ENCODE measurements around the gene CDK9.
"Not testable (repeated sequence)": the region's sequence is repeated elsewhere in the genome, so short reads cannot be mapped to it uniquely, and the experiment has no call there.

CDK9 gene

DNA sequence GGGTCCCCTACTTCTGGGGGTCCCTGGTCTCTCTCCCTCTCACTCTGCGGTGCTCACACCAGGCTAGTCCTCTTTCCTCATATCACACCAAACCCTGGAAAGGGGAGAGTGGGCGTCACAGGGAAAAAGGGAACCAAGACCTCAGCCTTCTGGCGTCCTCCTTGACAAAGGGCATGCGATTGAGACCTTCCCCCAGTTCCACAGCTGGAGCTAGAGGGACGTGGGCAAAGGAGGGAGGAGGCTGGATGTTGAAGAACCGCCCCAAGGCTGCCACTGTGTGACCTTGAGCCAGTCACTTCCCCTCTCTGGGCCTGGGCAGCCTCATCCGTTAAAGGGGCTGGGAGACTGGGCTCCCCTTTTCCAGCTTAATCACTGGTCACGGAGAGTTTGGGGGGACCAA is 32.2 kb upstream of the CDK9 start:
- Mint-ChIP-seq H3K9me3 (no peaks in the 10 kb centered on the region), H3K4me1 (peaks cover 25% of the 10 kb centered on the region), H3K27ac (ENCODE audit: low read depth) (peak overlapping the region; percentile 35), H3K27me3 (no peaks in the 10 kb centered on the region), H3K4me3 (no peak overlapping the region), H3K36me3 (ENCODE audit: insufficient read depth) (peaks cover 40% of the 10 kb centered on the region)
- ATAC-seq (replicated peaks; ENCODE audit: extremely low read depth, poor library complexity, severe bottlenecking) (no peak), DNase-seq (ENCODE audit: low spot score in 2 of 2) (no peak)

DNA sequence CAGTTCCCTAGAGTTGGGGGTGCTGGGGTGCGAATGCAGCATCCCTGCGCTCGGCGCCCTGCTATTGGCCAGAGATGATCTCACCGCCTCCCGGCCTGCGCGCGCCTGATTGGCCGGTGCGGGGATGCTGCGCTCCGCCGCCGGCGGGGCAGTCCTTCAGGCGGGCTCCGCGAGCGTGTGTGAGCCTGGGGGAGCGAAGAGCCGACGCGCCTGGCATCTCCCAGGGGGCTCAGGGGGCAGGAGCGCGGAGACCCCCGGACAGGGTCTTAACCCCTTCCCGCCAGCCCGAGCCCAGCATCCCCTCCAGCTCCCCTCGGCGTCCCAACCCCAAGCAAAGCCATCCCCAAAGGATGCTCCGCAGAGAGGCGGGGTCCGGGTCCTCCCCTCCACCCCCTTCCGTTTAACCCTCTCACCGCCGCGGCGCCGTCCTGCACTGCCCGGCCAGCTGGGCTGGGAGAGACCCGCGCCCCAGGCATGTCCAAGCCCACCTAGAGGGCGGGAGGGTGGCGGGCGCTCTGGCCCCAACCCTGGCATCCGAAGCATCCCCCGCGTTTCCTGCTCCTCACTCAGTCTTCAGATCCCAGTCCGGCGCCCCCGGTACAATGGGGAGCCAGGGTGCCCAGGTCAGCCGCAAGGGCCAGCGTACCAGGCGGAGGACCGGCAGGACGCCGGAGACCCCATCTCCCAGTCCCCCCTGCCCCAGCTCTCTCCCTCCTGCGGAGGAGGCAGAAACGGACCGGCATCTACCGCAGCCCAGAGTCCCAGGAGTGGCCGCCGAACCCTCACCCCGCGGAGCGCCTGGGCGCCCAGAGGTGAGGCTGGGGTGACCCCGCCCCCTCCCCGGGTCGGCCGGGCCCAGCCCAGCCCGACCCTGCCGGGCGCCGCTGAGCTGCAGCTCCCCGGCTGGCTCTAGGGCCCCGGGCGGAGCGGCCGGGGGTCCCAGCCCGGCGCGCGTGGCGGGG is 31.5 kb upstream of the CDK9 start:
- H3K36me3 Mint-ChIP-seq (ENCODE audit: insufficient read depth): peaks cover 40% of the 10 kb centered on the region
- no peak overlapping the region for H3K27ac Mint-ChIP-seq (ENCODE audit: low read depth)
- DNase-seq (ENCODE audit: low spot score in 2 of 2): no peak
- ATAC-seq (replicated peaks; ENCODE audit: extremely low read depth, poor library complexity, severe bottlenecking): no peak
- H3K9me3 Mint-ChIP-seq: no peaks in the 10 kb centered on the region
- peaks cover 29% of the 10 kb centered on the region for H3K4me1 Mint-ChIP-seq
- no peaks in the 10 kb centered on the region for H3K27me3 Mint-ChIP-seq
- H3K4me3 Mint-ChIP-seq: no peak overlapping the region

DNA sequence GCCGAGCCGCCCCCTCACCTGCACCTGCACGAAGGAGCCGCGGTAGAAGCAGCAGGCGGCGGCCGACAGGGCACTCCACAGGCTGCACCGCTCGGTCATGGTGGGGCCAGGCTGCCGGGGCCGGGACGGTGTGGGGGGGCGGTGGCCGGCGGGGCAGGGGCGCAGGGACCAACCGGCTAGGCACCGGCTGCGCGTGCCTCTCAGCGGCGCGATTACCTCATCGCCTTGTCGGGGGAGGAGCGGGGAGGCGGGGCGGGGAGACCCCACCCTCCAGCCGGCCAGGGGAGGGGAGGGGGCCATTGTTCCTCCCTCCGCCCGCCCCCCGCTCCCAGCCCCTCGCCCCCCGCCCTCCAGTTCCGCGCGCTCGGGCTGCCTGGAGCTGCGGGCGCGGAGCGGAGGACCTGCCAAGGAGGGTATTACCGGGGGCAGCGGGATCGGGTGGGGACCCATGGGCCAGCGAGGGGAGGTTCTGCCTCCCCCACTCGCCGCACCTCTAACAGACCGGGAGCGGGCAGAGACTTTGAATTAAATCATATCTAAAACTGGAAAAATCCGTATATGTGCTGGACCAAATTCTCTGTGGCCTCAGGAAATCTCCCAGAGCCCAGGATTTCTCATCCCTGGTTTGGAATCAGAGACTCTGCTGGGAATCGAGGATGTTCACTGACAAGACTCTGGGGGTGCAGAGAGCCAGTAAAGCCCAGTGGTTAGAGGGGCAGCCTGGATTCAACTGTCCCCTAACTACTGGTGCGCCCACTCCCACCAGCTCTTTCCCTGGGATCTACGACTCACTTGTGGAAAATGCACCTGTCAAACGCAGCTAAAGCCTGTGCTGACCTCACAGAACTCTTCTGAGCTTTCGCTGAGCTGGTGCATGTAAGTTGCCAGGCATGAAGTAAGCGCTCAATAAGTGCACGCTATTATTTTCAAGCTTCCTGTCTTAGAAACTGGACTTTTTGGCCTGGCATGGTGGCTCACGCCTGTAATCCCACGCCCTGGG is 30.5 kb upstream of the CDK9 start:
- no peak overlapping the region for H3K4me3 Mint-ChIP-seq
- H3K9me3 Mint-ChIP-seq: no peaks in the 10 kb centered on the region
- peaks cover 27% of the 10 kb centered on the region for H3K4me1 Mint-ChIP-seq
- peaks cover 42% of the 10 kb centered on the region for H3K36me3 Mint-ChIP-seq (ENCODE audit: insufficient read depth)
- ATAC-seq (replicated peaks; ENCODE audit: extremely low read depth, poor library complexity, severe bottlenecking): no peak
- H3K27me3 Mint-ChIP-seq: no peaks in the 10 kb centered on the region
- H3K27ac Mint-ChIP-seq (ENCODE audit: low read depth): no peak overlapping the region
- no peak for DNase-seq (ENCODE audit: low spot score in 2 of 2)

DNA sequence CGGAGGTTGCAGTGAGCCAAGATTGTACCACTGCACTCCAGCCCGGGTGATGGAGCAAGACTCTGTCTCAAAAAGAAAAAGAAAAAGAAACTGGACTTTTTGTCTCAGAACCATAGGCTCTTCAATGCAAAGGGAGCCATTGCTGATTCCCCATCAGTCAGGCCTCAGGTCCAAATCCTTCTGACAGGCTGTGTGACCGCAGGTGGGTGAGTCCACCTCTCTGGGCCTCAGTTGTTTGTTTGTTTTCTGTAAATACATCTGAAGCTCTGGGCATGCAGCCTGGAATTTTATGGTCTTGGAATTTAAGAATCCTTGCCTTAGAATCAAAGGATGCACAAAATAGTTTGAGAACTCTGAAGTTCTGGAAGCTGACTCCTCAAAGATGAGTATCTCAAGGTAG is 29.6 kb upstream of the CDK9 start:
- no peak overlapping the region for H3K4me3 Mint-ChIP-seq

DNA sequence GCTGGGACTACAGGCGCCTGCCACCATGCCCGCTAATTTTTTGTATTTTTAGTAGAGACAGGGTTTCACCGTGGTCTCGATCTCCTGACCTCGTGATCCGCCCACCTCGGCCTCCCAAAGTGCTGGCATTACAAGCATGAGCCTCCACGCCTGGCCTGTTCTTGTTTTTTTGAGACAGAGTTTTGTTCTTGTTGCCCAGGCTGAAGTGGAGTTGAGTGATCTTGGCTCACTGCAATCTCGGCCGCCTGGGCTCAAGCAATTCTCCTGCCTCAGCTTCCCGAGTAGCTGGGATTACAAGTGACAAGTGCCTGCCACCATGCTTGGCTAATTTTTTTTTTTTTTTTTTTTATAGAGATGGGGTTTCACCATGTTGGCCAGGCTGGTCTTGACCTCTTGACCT is 29.1 kb upstream of the CDK9 start:
- not testable (repeated sequence) for H3K4me3 Mint-ChIP-seq; ATAC-seq (replicated peaks; ENCODE audit: extremely low read depth, poor library complexity, severe bottlenecking); H3K27ac Mint-ChIP-seq (ENCODE audit: low read depth); H3K9me3 Mint-ChIP-seq; DNase-seq (ENCODE audit: low spot score in 2 of 2); H3K27me3 Mint-ChIP-seq
- H3K36me3 Mint-ChIP-seq (ENCODE audit: insufficient read depth): peaks cover 37% of the 10 kb centered on the region
- H3K4me1 Mint-ChIP-seq: peaks cover 16% of the 10 kb centered on the region

More for the DNA sequence above, 29.6 kb upstream of the CDK9 start:
- DNase-seq (ENCODE audit: low spot score in 2 of 2) (no peak), ATAC-seq (replicated peaks; ENCODE audit: extremely low read depth, poor library complexity, severe bottlenecking) (no peak)
- Mint-ChIP-seq H3K27me3 (no peaks in the 10 kb centered on the region), H3K9me3 (no peaks in the 10 kb centered on the region), H3K36me3 (ENCODE audit: insufficient read depth) (peaks cover 37% of the 10 kb centered on the region), H3K27ac (ENCODE audit: low read depth) (no peak overlapping the region), H3K4me1 (peaks cover 22% of the 10 kb centered on the region)

DNA sequence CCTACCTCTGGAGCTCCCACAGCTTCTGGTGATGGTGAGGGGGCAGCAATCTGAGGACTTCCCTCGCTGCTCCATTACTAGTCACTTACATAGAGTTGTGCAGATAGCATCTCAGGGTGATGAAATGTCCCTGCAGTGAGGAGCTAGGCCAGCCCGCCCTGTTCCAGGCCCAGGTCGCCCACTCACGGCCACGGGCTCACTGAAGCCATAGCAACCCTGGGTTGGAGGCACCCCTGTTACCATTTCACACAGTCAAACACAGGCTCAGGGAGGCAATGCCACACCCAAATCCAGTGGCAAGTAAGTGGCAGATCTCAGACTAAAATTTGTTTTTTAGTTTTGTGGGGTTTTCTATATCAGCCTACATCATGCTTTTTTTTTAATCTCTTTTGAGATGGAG is 27.0 kb upstream of the CDK9 start:
- peaks cover 37% of the 10 kb centered on the region for H3K36me3 Mint-ChIP-seq (ENCODE audit: insufficient read depth)
- peak overlapping the region; percentile 77 for H3K27ac Mint-ChIP-seq (ENCODE audit: low read depth)
- ATAC-seq (replicated peaks; ENCODE audit: extremely low read depth, poor library complexity, severe bottlenecking) (no peak), DNase-seq (ENCODE audit: low spot score in 2 of 2) (no peak)
- H3K4me3 Mint-ChIP-seq: no peak overlapping the region
- no peaks in the 10 kb centered on the region for H3K27me3 Mint-ChIP-seq
- peaks cover 23% of the 10 kb centered on the region for H3K4me1 Mint-ChIP-seq
- H3K9me3 Mint-ChIP-seq: no peaks in the 10 kb centered on the region

DNA sequence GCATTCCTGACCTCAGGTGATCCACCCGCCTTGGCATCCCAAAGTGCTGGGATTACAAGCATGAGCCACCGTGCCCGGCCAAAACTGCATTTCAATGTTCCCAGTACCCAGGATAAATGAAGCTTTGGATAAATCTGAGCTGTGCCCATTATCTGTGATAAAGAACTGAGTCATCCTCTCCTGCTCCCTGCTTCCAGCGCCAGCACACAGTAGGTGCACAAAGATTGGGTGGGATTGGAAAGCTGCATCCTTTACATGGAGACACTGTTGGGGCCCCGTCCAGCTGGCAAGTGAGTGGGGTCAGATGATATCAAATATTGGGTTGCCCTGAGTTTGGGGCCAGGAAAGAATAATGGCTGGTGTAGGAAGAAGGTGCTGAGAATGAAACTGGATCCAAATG is 24.8 kb upstream of the CDK9 start:
- Mint-ChIP-seq H3K36me3 (ENCODE audit: insufficient read depth) (peaks cover 39% of the 10 kb centered on the region), H3K27ac (ENCODE audit: low read depth) (no peak overlapping the region), H3K27me3 (no peaks in the 10 kb centered on the region), H3K9me3 (no peaks in the 10 kb centered on the region), H3K4me3 (no peak overlapping the region), H3K4me1 (peaks cover 43% of the 10 kb centered on the region)
- DNase-seq (ENCODE audit: low spot score in 2 of 2): no peak
- ATAC-seq (replicated peaks; ENCODE audit: extremely low read depth, poor library complexity, severe bottlenecking): no peak

DNA sequence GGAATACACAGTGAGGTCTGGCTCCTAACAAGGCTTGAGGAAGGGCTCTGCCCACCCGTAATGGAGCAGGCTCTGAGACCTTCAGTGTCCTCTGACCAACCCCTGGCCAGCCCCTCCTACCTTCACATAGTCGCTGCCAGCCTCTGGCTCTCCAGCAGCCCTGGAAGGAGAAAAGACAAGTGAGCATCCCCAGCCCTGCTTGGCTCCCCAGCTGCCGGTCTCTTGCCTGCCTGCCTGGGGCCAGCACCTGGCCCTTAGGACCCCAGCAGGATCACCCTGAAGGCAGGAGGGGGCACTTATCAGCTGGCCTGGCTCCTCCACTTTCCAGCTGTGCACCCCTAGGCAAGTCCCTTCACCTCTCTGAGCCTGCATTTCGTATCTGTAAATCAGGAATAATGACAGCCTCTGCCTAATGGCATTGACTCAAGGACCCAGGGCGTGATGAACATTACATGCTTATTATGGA is 24.3 kb upstream of the CDK9 start:
- ATAC-seq (replicated peaks; ENCODE audit: extremely low read depth, poor library complexity, severe bottlenecking): no peak
- Mint-ChIP-seq H3K27me3 (no peaks in the 10 kb centered on the region), H3K27ac (ENCODE audit: low read depth) (peak overlapping the region; percentile 96), H3K4me3 (no peak overlapping the region), H3K9me3 (no peaks in the 10 kb centered on the region), H3K36me3 (ENCODE audit: insufficient read depth) (peaks cover 41% of the 10 kb centered on the region), H3K4me1 (peaks cover 48% of the 10 kb centered on the region)
- no peak for DNase-seq (ENCODE audit: low spot score in 2 of 2)

DNA sequence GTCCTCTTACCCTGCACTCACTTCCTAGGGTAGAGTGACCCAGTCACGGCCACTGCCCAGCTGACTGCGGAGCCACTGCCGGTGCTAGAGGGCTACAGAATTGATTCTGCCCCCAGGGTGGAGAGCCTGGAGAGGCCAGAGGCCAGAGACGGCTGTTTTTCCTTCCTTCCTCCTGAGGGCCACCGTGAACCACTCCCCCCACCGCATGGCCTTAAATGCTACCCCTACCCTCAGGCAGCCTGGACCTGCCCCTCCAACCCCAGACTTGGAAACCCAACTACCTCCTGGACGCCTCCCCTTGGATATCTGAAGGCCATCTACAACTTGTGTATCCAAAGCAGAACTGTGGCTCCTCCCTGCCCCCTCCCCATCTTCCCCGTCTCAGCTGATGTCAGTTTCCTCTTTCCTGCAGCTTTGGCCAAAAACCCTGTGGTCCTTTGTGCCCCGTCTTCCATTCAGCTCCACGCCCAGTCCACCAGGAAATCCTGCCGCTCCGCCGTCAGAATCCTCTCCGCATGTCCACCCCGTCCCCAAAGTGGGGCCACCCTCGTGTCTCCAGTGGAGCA is 23.6 kb upstream of the CDK9 start:
- DNase-seq (ENCODE audit: low spot score in 2 of 2): no peak
- Mint-ChIP-seq H3K4me3 (no peak overlapping the region), H3K4me1 (peaks cover 55% of the 10 kb centered on the region), H3K36me3 (ENCODE audit: insufficient read depth) (peaks cover 37% of the 10 kb centered on the region), H3K27ac (ENCODE audit: low read depth) (peak overlapping the region; percentile 96), H3K9me3 (no peaks in the 10 kb centered on the region), H3K27me3 (no peaks in the 10 kb centered on the region)
- no peak for ATAC-seq (replicated peaks; ENCODE audit: extremely low read depth, poor library complexity, severe bottlenecking)

DNA sequence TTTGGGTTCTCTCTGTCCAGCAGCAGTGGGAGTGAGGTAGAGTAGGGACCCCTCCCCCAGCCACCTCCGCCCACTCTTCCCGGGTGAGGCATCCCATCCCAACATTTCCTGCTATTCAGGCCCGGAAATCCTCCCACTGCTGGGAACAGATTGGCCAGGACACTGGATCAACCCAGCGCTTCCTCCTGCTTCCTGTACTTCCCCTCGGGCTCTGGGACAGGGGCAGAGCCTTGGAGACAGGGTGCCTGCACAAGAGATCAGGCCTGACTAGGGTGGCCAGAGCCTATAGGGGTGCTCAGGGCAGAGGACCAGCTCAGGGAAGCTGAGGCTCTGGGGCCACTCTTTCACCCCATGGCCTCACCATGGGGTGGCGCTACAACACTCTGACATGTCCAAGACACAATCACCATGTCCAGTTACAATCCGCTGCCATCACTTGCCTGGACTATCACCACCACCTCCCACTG is 21.9 kb upstream of the CDK9 start:
- ATAC-seq (replicated peaks; ENCODE audit: extremely low read depth, poor library complexity, severe bottlenecking): no peak
- Mint-ChIP-seq H3K4me1 (peaks cover 64% of the 10 kb centered on the region), H3K4me3 (peak overlapping the region; percentile 20), H3K9me3 (no peaks in the 10 kb centered on the region), H3K36me3 (ENCODE audit: insufficient read depth) (peaks cover 39% of the 10 kb centered on the region), H3K27me3 (no peaks in the 10 kb centered on the region), H3K27ac (ENCODE audit: low read depth) (peak overlapping the region; percentile 96)
- no peak for DNase-seq (ENCODE audit: low spot score in 2 of 2)

DNA sequence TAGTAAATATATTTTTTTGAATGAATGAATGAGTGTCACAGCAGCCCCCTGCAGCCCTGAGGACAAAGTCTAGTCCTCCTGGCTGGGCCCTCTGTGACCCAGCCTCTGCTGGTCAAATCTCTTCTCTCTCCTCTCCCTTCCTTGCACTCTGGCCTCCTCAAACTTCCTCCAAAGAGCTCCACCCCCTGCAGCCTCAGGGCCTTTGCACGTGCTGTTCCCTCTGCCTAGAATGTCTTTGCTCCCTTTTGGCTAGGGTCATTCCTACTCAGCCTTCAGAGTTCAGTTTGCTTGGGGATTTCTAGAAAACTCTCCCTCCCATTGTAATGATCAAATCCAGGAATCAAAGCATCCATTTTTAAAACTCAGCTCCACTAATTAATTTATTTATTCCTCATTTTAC is 20.4 kb upstream of the CDK9 start:
- DNase-seq (ENCODE audit: low spot score in 2 of 2): no peak
- ATAC-seq (replicated peaks; ENCODE audit: extremely low read depth, poor library complexity, severe bottlenecking): no peak
- Mint-ChIP-seq H3K27ac (ENCODE audit: low read depth) (peak overlapping the region; percentile 96), H3K9me3 (no peaks in the 10 kb centered on the region), H3K4me3 (no peak overlapping the region), H3K4me1 (peaks cover 75% of the 10 kb centered on the region), H3K27me3 (no peaks in the 10 kb centered on the region), H3K36me3 (ENCODE audit: insufficient read depth) (peaks cover 31% of the 10 kb centered on the region)

DNA sequence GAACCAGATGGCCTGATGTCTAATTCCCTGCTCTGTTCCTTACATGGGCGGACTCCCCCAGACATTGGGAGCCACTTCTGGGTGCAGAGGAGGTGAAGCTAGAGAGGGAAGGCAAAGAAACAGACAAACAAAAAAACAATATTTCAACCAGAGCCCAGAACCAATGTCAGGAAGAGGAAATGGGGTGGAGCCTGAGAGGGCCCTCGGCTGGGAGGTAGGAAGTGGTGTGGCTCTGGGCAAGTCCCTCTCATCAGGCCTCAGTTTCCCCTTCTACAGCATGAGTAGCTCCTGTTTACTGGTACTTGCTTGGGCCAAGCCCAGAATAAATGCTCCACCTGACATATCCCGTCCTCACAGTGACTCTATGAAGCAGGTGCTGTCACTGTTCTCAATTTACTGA is 18.4 kb upstream of the CDK9 start:
- Mint-ChIP-seq H3K9me3 (no peaks in the 10 kb centered on the region), H3K4me1 (peaks cover 85% of the 10 kb centered on the region), H3K27me3 (no peaks in the 10 kb centered on the region), H3K27ac (ENCODE audit: low read depth) (peak overlapping the region; percentile 96), H3K36me3 (ENCODE audit: insufficient read depth) (peaks cover 35% of the 10 kb centered on the region), H3K4me3 (peak overlapping the region; percentile 68)
- no peak for DNase-seq (ENCODE audit: low spot score in 2 of 2)
- no peak for ATAC-seq (replicated peaks; ENCODE audit: extremely low read depth, poor library complexity, severe bottlenecking)
